ENCODE measurements around the gene MYF5.

DNA sequence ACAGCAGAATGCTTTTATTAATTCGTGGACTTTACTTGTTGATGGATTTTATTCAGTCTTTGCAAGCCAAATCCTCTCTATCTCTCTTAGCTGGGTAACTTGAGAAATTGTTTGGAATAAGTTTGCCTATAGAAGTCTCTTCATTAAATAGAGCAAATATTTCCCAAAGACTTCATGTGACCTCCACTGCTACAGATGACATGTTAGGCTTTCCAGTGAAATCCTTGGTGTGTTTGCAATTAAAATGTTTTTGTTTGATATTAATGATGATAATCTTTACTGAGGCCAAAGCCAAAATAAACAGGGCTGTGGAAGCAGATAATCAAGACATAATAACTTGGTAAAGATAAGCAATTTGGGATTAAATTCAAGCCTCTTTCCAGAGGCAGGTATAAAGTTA lies 4.8 kb upstream of the MYF5 start:
- TF ChIP-seq EP300 (IDR thresholded peaks at IDR 0.05; ENCODE audit: borderline replicate concordance in 1 of 2, low read depth in 1 of 2, low read length in 1 of 2), result no peak
- TF ChIP-seq, protein P1, sequence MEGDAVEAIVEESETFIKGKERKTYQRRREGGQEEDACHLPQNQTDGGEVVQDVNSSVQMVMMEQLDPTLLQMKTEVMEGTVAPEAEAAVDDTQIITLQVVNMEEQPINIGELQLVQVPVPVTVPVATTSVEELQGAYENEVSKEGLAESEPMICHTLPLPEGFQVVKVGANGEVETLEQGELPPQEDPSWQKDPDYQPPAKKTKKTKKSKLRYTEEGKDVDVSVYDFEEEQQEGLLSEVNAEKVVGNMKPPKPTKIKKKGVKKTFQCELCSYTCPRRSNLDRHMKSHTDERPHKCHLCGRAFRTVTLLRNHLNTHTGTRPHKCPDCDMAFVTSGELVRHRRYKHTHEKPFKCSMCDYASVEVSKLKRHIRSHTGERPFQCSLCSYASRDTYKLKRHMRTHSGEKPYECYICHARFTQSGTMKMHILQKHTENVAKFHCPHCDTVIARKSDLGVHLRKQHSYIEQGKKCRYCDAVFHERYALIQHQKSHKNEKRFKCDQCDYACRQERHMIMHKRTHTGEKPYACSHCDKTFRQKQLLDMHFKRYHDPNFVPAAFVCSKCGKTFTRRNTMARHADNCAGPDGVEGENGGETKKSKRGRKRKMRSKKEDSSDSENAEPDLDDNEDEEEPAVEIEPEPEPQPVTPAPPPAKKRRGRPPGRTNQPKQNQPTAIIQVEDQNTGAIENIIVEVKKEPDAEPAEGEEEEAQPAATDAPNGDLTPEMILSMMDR (IDR thresholded peaks at IDR 0.05), result no peak
- no peak for TF ChIP-seq SMC3 (IDR thresholded peaks at IDR 0.05; ENCODE audit: low read depth, low read length)
- TF ChIP-seq TCF12 (IDR thresholded peaks at IDR 0.05), result no peak
- no peak for TF ChIP-seq POLR2AphosphoS5 (IDR thresholded peaks at IDR 0.05; ENCODE audit: low read depth, low read length)
